IMR-90 (cell line): ENCODE data around the gene ADGB. TPM values are rescaled to one million over a fixed set of nuclear protein-coding genes. Genes with fewer than 3 reads are reported as not detected.

Source experiments
- ATAC-seq: fragments of 200-7000 bp; cut with Tn5 transposase; 2 replicates; pipeline ENCODE4 v1.9.1; 2020; ENCODE audit warnings: low read depth, mild to moderate bottlenecking, moderate library complexity
- BruUV-seq: library from RNA; stranded (reverse); fragments of 400-500 nt; replicated peaks from 2 replicates; lab custom pipeline; 2021; lab: Mats Ljungman, UMichigan
- CTCF ChIA-PET: fragments of 300-600 bp; formaldehyde crosslinking; extraction: SDS; loops from one replicate; lab custom pipeline; 2021; ENCODE audit warnings: antibody characterized with exemption; lab: Yijun Ruan, JAX
- POLR2A ChIA-PET: fragments of 300-600 bp; sonication (Branson Sonifier 250); formaldehyde crosslinking; loops from one replicate; lab custom pipeline; 2022; ENCODE audit warnings: antibody characterized with exemption; ENCODE audit not compliant: unreplicated experiment; lab: Charles Lee
- DNase-seq: peaks from one replicate; pipeline ENCODE4 v3.0.0; 2013
- H2AFZ ChIP-seq: replicated peaks from 2 replicates; pipeline ENCODE3; 2013; ENCODE audit warnings: low read length, mild to moderate bottlenecking; ENCODE audit not compliant: poor library complexity
- H2AK5ac ChIP-seq: 2 replicates; pipeline ENCODE4 v1.6.1; 2013; ENCODE audit warnings: low read depth, low read length, inconsistent platforms
- H2AK9ac ChIP-seq: replicated peaks from 2 replicates; pipeline ENCODE3; 2013; ENCODE audit warnings: mild to moderate bottlenecking, low read depth, low read length, moderate library complexity; ENCODE audit not compliant: poor library complexity
- H2BK120ac ChIP-seq: 2 replicates; pipeline ENCODE4 v1.6.1; 2013; ENCODE audit warnings: low read depth, low read length, inconsistent platforms
- H2BK15ac ChIP-seq: 3 replicates; pipeline ENCODE4 v1.6.1; 2013; ENCODE audit warnings: low read depth, low read length, inconsistent platforms
- H2BK20ac ChIP-seq: 2 replicates; pipeline ENCODE4 v1.6.1; 2013; ENCODE audit warnings: low read depth, mild to moderate bottlenecking, inconsistent platforms, low read length, moderate library complexity
- H2BK5ac ChIP-seq: 2 replicates; pipeline ENCODE4 v1.6.1; 2013; ENCODE audit warnings: mild to moderate bottlenecking, low read depth, low read length, inconsistent platforms; ENCODE audit not compliant: poor library complexity, severe bottlenecking
- H3K14ac ChIP-seq: replicated peaks from 2 replicates; pipeline ENCODE4 v1.6.1; 2013; ENCODE audit warnings: low read depth, low read length, inconsistent platforms
- H3K18ac ChIP-seq: 2 replicates; pipeline ENCODE4 v1.6.1; 2013; ENCODE audit warnings: low read depth, low read length, control low read depth
- H3K23ac ChIP-seq: 2 replicates; pipeline ENCODE4 v1.6.1; 2013; ENCODE audit warnings: low read depth, low read length, inconsistent platforms
- H3K27ac ChIP-seq: 2 replicates; pipeline ENCODE4 v1.5.1; 2013; ENCODE audit warnings: mild to moderate bottlenecking, control low read depth, low read length; ENCODE audit not compliant: insufficient read depth
- H3K27me3 ChIP-seq: 2 replicates; pipeline ENCODE4 v1.6.1; 2013; ENCODE audit warnings: low read length; ENCODE audit not compliant: control insufficient read depth, insufficient read depth
- H3K36me3 ChIP-seq: 2 replicates; pipeline ENCODE4 v1.6.1; 2013; ENCODE audit warnings: low read length, mixed read lengths; ENCODE audit not compliant: control insufficient read depth, insufficient read depth
- H3K4ac ChIP-seq: 2 replicates; pipeline ENCODE4 v1.6.1; 2013; ENCODE audit warnings: low read depth, low read length, inconsistent platforms
- H3K4me1 ChIP-seq: 2 replicates; pipeline ENCODE4 v1.6.1; 2013; ENCODE audit warnings: low read length, mixed read lengths; ENCODE audit not compliant: control insufficient read depth, insufficient read depth
- H3K4me2 ChIP-seq: 2 replicates; pipeline ENCODE4 v1.6.1; 2013; ENCODE audit warnings: low read depth, mild to moderate bottlenecking, control low read depth, low read length, moderate library complexity
- H3K4me3 ChIP-seq: 2 replicates; pipeline ENCODE4 v1.5.1; 2013; ENCODE audit warnings: low read depth, mild to moderate bottlenecking, control low read depth, low read length, moderate library complexity; ENCODE audit not compliant: insufficient read depth
- H3K56ac ChIP-seq: 2 replicates; pipeline ENCODE4 v1.6.1; 2013; ENCODE audit warnings: low read length, inconsistent platforms; ENCODE audit not compliant: insufficient read depth; ENCODE audit errors: extremely low read depth
- H3K79me1 ChIP-seq, 2 experiments: 2 replicates each; pipeline ENCODE4 v1.6.1; 2013; ENCODE audit warnings: low read length in 2 of 2, inconsistent platforms in 1 of 2, low read depth in 1 of 2
- H3K9ac ChIP-seq: 2 replicates; pipeline ENCODE4 v1.6.1; 2013; ENCODE audit warnings: low read depth, low read length, control low read depth
- H3K9me1 ChIP-seq: 2 replicates; pipeline ENCODE4 v1.6.1; 2013; ENCODE audit warnings: low read length, inconsistent platforms; ENCODE audit not compliant: insufficient read depth
- H3K9me3 ChIP-seq: 2 replicates; pipeline ENCODE4 v1.6.1; 2013; ENCODE audit warnings: low read length; ENCODE audit not compliant: control insufficient read depth, insufficient read depth
- H4K20me1 ChIP-seq: 2 replicates; pipeline ENCODE4 v1.6.1; 2013; ENCODE audit warnings: low read length, inconsistent platforms; ENCODE audit not compliant: insufficient read depth
- H4K5ac ChIP-seq: 2 replicates; pipeline ENCODE4 v1.6.1; 2013; ENCODE audit warnings: mild to moderate bottlenecking, low read depth, low read length, control low read depth
- H4K8ac ChIP-seq, 2 experiments: 2 replicates each; pipeline ENCODE4 v1.6.1; 2013; ENCODE audit warnings: low read depth in 2 of 2, low read length in 2 of 2, control low read depth in 1 of 2, inconsistent platforms in 1 of 2
- H4K91ac ChIP-seq: 2 replicates; pipeline ENCODE4 v1.6.1; 2013; ENCODE audit warnings: low read depth, low read length, inconsistent platforms; ENCODE audit not compliant: insufficient read depth
- MAFK ChIP-seq: IDR thresholded peaks from 2 replicates; pipeline ENCODE4 v1.6.1; 2012; ENCODE audit warnings: low read depth, low read length, improper control_type of control experiment
- SMC3 ChIP-seq: fragments of 150-350 bp; IDR thresholded peaks from 2 replicates; pipeline ENCODE4 v1.6.1; 2016; ENCODE audit warnings: low read depth, mild to moderate bottlenecking, antibody characterized with exemption, low read length, moderate library complexity
- WGBS, 2 experiments: methylation state at CpG; one replicate each; pipeline versions ENCODE4 v1.1.5 to v1.1.7; 2013; ENCODE audit warnings: missing lambda C conversion rate in 2 of 2; ENCODE audit not compliant: insufficient read length in 1 of 2; ENCODE audit errors: extremely low coverage in 2 of 2; 5-methylcytosine and 5-hydroxymethylcytosine counted together
- dilution Hi-C: fragments of 300-500 bp; cut with HindIII; formaldehyde crosslinking; loops from one replicate; pipeline ENCODE4 v1.14.3; 2018; ENCODE audit warnings: low sequenced_read_pairs; ENCODE audit not compliant: unreplicated experiment
- in situ Hi-C: fragments of 300-500 bp; cut with MboI; formaldehyde crosslinking; loops from 3 replicates; pipeline ENCODE4 v1.14.3; 2019; ENCODE audit warnings: low sequenced_read_pairs, inconsistent platforms, mixed read lengths
- intact Hi-C: fragments of 100-400 bp; cut with micrococcal nuclease; formaldehyde crosslinking; loops from 2 replicates; pipeline ENCODE4 v1.10.0; 2022
- polyA plus RNA-seq, 3 experiments: library from polyadenylated mRNA; depleted of rRNA; stranded (reverse); fragments of >200 nt; gene quantifications; 2 replicates each; pipeline ENCODE4 v1.2.3, GENCODE V29; 2012; ENCODE audit warnings: low replicate concordance in 1 of 3
- total RNA-seq: library from RNA; depleted of rRNA; stranded (reverse); fragments of >200 nt; gene quantifications from 2 replicates; pipeline ENCODE4 v1.2.3, GENCODE V29; 2012

The ADGB gene
- total and polyA plus RNA-seq, 2 of the 4 experiments (the other 2 are of a cell fraction) = not detected

DNA sequence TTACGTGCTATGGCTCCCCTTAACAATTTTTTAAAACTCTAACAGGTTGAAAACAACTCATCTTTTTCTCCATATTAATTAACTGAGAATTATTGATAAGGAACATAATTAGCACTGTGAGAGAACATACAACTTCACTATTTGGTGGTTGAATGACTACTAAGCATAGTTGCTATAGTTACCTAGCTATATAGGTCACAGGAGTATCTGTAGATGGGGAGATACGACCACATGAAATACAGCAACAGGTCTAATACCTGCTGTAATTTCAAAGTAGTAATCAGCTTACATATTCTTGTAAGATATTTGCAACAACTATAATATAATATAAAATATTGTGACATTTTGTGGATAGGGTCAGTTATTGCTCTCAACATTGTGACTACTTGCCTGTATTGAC is 102.9 kb downstream of the ADGB start:
- no peaks in the 10 kb centered on the region for H3K9me1 ChIP-seq
- in situ Hi-C loops = loop anchor here (10.0 kb wide), 2 partner anchors 167 to 767 kb away; no protein-coding TSS in a partner anchor
- no peak overlapping the region for H3K4ac ChIP-seq
- DNase-seq = no peak
- no peaks in the 10 kb centered on the region for H3K36me3 ChIP-seq
- H4K91ac ChIP-seq = no peak overlapping the region
- no peak overlapping the region for H4K5ac ChIP-seq
- H2AK5ac ChIP-seq = no peak overlapping the region
- no peak overlapping the region for H2AFZ ChIP-seq
- no peak overlapping the region for H3K18ac ChIP-seq
- no peak overlapping the region for H2BK5ac ChIP-seq
- H3K4me1 ChIP-seq = no peaks in the 10 kb centered on the region
- POLR2A ChIA-PET = no interaction called here
- H3K79me1 ChIP-seq = no peaks in the 10 kb centered on the region
- TF ChIP-seq MAFK (no peak), SMC3 (no peak)
- no CpG with 5 or more reads among the region's 2 CpGs for WGBS, 2 experiments
- ATAC-seq = no peak
- H2BK20ac ChIP-seq = no peak overlapping the region
- H3K9me3 ChIP-seq = no peaks in the 10 kb centered on the region
- H3K27me3 ChIP-seq = no peaks in the 10 kb centered on the region; the same call in 1 of the 2 replicates
- H2BK120ac ChIP-seq = no peak overlapping the region
- intact Hi-C loops = loop anchor here (2.0 kb wide), 1 partner anchor 103 kb away; the partner anchor contains the start of gene ADGB
- H3K9ac ChIP-seq = no peak overlapping the region
- dilution Hi-C loops = no loop called here
- H3K14ac ChIP-seq = no peak overlapping the region
- H2AK9ac ChIP-seq = no peak overlapping the region
- no peak overlapping the region for H2BK15ac ChIP-seq
- no peaks in the 10 kb centered on the region for H4K20me1 ChIP-seq
- no peak overlapping the region for H3K56ac ChIP-seq
- H3K4me2 ChIP-seq = no peak overlapping the region
- H4K8ac ChIP-seq = no peak overlapping the region
- no TSS peak for BruUV-seq
- CTCF ChIA-PET = interaction anchor here (1.7 kb wide), 1 partner anchor 773 kb away, joined by 8 read pairs; no protein-coding TSS in a partner anchor
- H3K4me3 ChIP-seq = no peak overlapping the region
- no peak overlapping the region for H3K27ac ChIP-seq
- no peak overlapping the region for H3K23ac ChIP-seq
